DMS114 treated with DMSO at 0.1 percent for 48 hours (cell line): ENCODE data around the gene WDR33.
"Not testable (repeated sequence)": the region's sequence is repeated elsewhere in the genome, so short reads cannot be mapped to it uniquely, and the experiment has no call there.

ENCODE experiments used
- DNase-seq: peaks from one replicate; lab custom pipeline; 2025; ENCODE audit not compliant: unreplicated experiment; lab: John Stamatoyannopoulos, UW

The WDR33 gene

GRCh38 chr2:127810619-127811396 is at the start of gene WDR33:
Gene WDR33 (minus strand): TSS chr2:127811171. CDS start chr2:127770981, 40,190 bp downstream.
- DNase-seq = peak; percentile 80

GRCh38 chr2:127860130-127860529 is 49.2 kb upstream of the WDR33 start:
- DNase-seq = no peak

GRCh38 chr2:127859712-127860085 is 48.7 kb upstream of the WDR33 start:
- DNase-seq = no peak

GRCh38 chr2:127857265-127857808 is 46.4 kb upstream of the WDR33 start:
- DNase-seq = no peak

- no peak for DNase-seq
Observed at GRCh38 chr2:127853671-127854070, 42.7 kb upstream of the WDR33 start.

- DNase-seq = no peak
Observed at GRCh38 chr2:127852388-127852787, 41.4 kb upstream of the WDR33 start.

GRCh38 chr2:127847931-127848330 is 37.0 kb upstream of the WDR33 start:
- no peak for DNase-seq

GRCh38 chr2:127844973-127845372 is 34.0 kb upstream of the WDR33 start:
- no peak for DNase-seq

- DNase-seq = no peak
Observed at GRCh38 chr2:127843677-127844076, 32.7 kb upstream of the WDR33 start.

GRCh38 chr2:127841466-127842178 is 30.7 kb upstream of the WDR33 start:
- DNase-seq = no peak

- no peak for DNase-seq
Observed at GRCh38 chr2:127840893-127841292, 29.9 kb upstream of the WDR33 start.

- DNase-seq = no peak
Observed at GRCh38 chr2:127834951-127835350, 24.0 kb upstream of the WDR33 start.

GRCh38 chr2:127829845-127830246 is 18.9 kb upstream of the WDR33 start:
- no peak for DNase-seq

- not testable (repeated sequence) for DNase-seq
Observed at GRCh38 chr2:127826708-127827107, 15.7 kb upstream of the WDR33 start.

GRCh38 chr2:127826047-127826446 is 15.1 kb upstream of the WDR33 start:
- no peak for DNase-seq

GRCh38 chr2:127820080-127820668 is 9.2 kb upstream of the WDR33 start:
- no peak for DNase-seq

- no peak for DNase-seq
Observed at GRCh38 chr2:127818794-127819425, 7.9 kb upstream of the WDR33 start.

- DNase-seq = no peak
Observed at GRCh38 chr2:127818241-127818640, 7.3 kb upstream of the WDR33 start.

- no peak for DNase-seq
Observed at GRCh38 chr2:127814677-127815076, 3.7 kb upstream of the WDR33 start.

GRCh38 chr2:127812441-127812840 is 1.5 kb upstream of the WDR33 start:
- DNase-seq = not testable (repeated sequence)
